ENCODE measurements around the gene MXRA8.

The MXRA8 gene

DNA sequence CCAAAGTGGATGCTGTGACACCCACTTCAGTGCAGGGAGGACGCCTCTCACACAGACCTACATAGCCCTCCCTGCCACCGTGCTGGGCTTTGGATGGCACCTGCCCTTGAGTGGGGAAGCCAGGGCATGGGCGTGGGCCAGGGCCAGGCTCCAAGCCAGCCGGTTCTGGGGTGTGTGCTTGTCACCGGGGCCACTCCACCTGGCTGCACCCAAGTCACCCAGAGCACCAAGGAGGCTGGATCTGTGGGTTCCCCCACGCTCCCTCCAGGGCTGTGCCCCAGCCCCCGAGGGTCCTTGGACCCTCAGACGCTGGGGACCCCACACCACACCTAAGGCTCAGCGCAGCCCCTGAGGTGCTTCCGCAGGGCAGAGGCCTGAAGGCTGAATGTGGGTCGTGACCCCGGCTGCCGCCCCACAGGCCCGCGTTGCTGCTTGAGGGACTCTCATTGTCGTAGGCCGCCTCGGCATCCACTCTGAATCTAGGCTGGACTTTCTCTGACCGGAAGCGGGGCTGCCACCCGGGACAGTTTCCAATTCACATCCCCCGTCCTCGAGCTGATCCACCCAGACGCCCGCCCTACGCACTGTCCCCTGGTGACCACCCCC, 1.5 kb downstream of the MXRA8 start:
- H3K27me3 ChIP-seq = no peaks in the 10 kb centered on the region
- no peak for TF ChIP-seq CTCF (IDR thresholded peaks at IDR 0.05)
- peak overlapping the region; percentile 71 to 78 for H3K4me3 ChIP-seq
- H3K27ac ChIP-seq = peak overlapping the region; percentile 94 to 97
- DNase-seq = no peak
- H3K36me3 ChIP-seq = peaks cover 9 to 27% (median 24%) of the 10 kb centered on the region in 3 donors
- peaks cover 0 to 96% (median 81%) of the 10 kb centered on the region in 4 donors for H3K4me1 ChIP-seq
- H3K9me3 ChIP-seq = no peaks in the 10 kb centered on the region
- intact Hi-C loops (cut with DNase I; ENCODE audit: low total_unique reads) = no loop called here

DNA sequence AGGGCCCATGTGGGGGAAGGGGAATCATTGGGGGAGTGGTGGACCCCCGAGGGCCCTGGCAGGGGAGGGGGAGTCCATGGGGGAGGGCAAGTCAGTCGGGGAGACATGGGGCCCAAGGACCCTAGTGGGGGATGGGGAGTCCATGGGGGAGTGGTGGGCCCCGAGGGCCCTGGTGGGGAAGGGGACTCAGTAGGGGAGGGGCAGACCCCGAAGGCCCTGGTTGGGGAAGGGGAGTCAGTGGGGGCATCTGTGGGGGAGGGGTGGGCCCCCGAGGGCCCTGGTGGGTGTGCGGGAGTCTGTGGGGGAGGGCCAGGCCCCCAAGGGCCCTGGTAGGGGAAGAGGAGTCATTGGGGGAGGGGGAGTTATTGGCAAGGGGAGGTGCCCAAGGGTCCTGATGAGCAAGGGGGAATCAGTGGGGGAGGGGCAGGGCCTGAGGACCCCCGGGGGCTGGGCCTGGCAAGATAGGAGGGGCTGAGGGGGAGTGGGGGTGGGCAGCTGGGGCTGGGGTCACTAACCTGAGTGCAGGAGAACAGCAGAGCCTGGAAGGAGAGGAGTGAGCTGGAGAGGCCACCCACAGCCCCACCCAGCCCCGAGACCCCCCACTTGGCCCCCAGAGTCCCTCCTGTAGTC, 2.1 kb downstream of the MXRA8 start:
- no peaks in the 10 kb centered on the region for H3K9me3 ChIP-seq
- H3K27me3 ChIP-seq = no peaks in the 10 kb centered on the region
- no peak for TF ChIP-seq CTCF (IDR thresholded peaks at IDR 0.05)
- H3K27ac ChIP-seq = peak overlapping the region; percentile 94 to 97
- H3K36me3 ChIP-seq = peaks cover 9 to 27% (median 24%) of the 10 kb centered on the region in 3 donors
- peak overlapping the region; percentile 71 to 78 for H3K4me3 ChIP-seq
- no peak for DNase-seq
- intact Hi-C loops (cut with DNase I; ENCODE audit: low total_unique reads) = no loop called here
- H3K4me1 ChIP-seq = peaks cover 0 to 99% (median 84%) of the 10 kb centered on the region in 4 donors

- peak overlapping the region; percentile 71 to 78 for H3K4me3 ChIP-seq
- no peaks in the 10 kb centered on the region for H3K9me3 ChIP-seq
- H3K36me3 ChIP-seq = peaks cover 9 to 27% (median 24%) of the 10 kb centered on the region in 3 donors
- peaks cover 0 to 91% (median 77%) of the 10 kb centered on the region in 4 donors for H3K4me1 ChIP-seq
- intact Hi-C loops (cut with DNase I; ENCODE audit: low total_unique reads) = no loop called here
- H3K27me3 ChIP-seq = no peaks in the 10 kb centered on the region
- TF ChIP-seq CTCF (IDR thresholded peaks at IDR 0.05) = no peak
- peak in 1 of 2 donors; percentile 84 for DNase-seq
- peak overlapping the region; percentile 94 to 97 for H3K27ac ChIP-seq
Measured at GRCh38 chr1:1355416-1355815, 2.9 kb downstream of the MXRA8 start.

DNA sequence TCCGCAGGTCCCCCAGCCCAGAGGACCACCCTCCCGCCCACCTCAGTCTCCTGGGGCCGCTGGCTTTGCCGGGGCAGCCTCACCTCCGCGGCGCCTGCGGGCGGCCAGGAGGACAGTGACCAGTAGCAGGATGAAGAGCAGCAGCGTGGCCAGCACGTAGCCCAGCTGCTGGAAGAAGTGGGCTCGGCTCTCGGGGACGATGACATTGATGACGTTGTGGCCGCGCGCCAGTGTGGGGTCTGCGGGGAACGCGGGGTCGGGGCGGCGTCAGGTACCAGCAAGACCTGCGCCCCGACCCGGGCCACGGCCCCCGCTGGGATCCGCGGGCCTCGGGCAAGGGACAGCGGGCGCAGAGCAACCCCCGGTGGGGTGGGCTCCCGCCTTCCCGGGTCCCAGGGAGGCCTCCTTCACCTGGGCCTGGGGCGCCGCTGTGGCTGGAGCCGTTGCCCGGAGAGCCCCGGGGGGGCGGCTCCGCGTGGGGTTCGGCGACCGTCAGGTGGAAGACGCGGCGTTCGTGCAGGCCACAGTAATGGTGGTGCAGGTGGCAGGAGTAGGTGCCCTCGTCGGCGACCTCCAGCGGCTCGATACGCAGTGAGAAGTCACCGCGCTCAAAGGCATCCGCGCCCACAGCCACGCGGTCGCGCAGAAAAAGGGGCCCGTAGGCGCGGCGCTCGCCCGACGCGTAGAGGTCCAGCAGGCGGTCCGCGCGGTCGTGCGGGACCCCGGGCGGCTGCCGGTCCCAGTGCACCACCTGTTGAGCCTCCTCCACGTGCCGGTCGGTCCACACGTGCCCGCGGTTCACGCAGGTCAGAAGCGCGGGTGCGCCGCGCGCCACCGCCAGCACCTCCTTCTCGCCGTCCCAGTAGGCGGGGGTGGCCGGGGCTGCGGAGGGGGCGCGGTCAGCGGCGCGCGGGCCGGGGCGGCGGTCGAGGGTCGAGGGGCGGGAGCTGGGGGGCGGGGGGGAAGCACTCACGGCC, 3.8 kb downstream of the MXRA8 start:
- Histone ChIP-seq H3K36me3 (peaks cover 9 to 27% (median 24%) of the 10 kb centered on the region in 3 donors), H3K27me3 (no peaks in the 10 kb centered on the region), H3K9me3 (no peaks in the 10 kb centered on the region), H3K27ac (peak overlapping the region; percentile 94 to 97), H3K4me1 (peaks cover 0 to 83% (median 70%) of the 10 kb centered on the region in 4 donors), H3K4me3 (peak overlapping the region; percentile 71 to 78)
- DNase-seq = no peak
- no peak for TF ChIP-seq CTCF (IDR thresholded peaks at IDR 0.05)
- intact Hi-C loops (cut with DNase I; ENCODE audit: low total_unique reads) = no loop called here

- H3K27me3 ChIP-seq = no peaks in the 10 kb centered on the region
- no peaks in the 10 kb centered on the region for H3K9me3 ChIP-seq
- H3K4me3 ChIP-seq = no peak overlapping the region
- H3K27ac ChIP-seq = peak overlapping the region; percentile 19 to 39
- intact Hi-C loops (cut with DNase I; ENCODE audit: low total_unique reads) = no loop called here
- DNase-seq = no peak
- H3K36me3 ChIP-seq = peaks cover 9 to 27% (median 24%) of the 10 kb centered on the region in 3 donors
- no peak for TF ChIP-seq CTCF (IDR thresholded peaks at IDR 0.05)
- H3K4me1 ChIP-seq = peaks cover 0 to 73% (median 60%) of the 10 kb centered on the region in 4 donors
Measured at GRCh38 chr1:1353389-1354151, 4.8 kb downstream of the MXRA8 start.
